Astrocyte (in vitro differentiated cells and primary cell): ENCODE results near the gene DHX35. TPM values are rescaled to one million over a fixed set of nuclear protein-coding genes. Genes with fewer than 3 reads are reported as not detected.

Source experiments
- DNase-seq: peaks from one replicate; pipeline ENCODE4 v3.0.0-alpha.2; 2010; ENCODE audit warnings: low read depth
- FAIRE-seq: peaks from 2 replicates; lab custom pipeline; 2011; peaks lifted over from hg19 to GRCh38; lab: Jason Lieb, UNC
- H2AFZ ChIP-seq: 2 replicates; pipeline ENCODE4 v1.6.0; 2012; ENCODE audit warnings: low read depth, low read length, inconsistent platforms
- H3K27ac ChIP-seq: 2 replicates; pipeline ENCODE4 v1.5.1; 2011; ENCODE audit warnings: low read depth, low read length, inconsistent platforms
- H3K27me3 ChIP-seq: 2 replicates; pipeline ENCODE4 v1.6.0; 2011; ENCODE audit warnings: low read length, inconsistent platforms; ENCODE audit not compliant: insufficient read depth
- H3K36me3 ChIP-seq: 2 replicates; pipeline ENCODE4 v1.5.1; 2011; ENCODE audit warnings: low read length, inconsistent platforms; ENCODE audit not compliant: insufficient read depth
- H3K4me1 ChIP-seq: 2 replicates; pipeline ENCODE4 v1.5.1; 2011; ENCODE audit warnings: low read length, inconsistent platforms; ENCODE audit not compliant: insufficient read depth
- H3K4me2 ChIP-seq: 2 replicates; pipeline ENCODE4 v1.6.0; 2012; ENCODE audit warnings: low read length, inconsistent platforms
- H3K4me3 ChIP-seq: 2 replicates; pipeline ENCODE4 v1.5.1; 2011; ENCODE audit warnings: low read depth, mild to moderate bottlenecking, low read length, inconsistent platforms; ENCODE audit not compliant: insufficient read depth
- H3K79me2 ChIP-seq: 2 replicates; pipeline ENCODE4 v1.6.0; 2012; ENCODE audit warnings: mild to moderate bottlenecking, low read length, inconsistent platforms; ENCODE audit not compliant: insufficient read depth
- H3K9ac ChIP-seq: 2 replicates; pipeline ENCODE4 v1.6.0; 2012; ENCODE audit warnings: mild to moderate bottlenecking, low read length, inconsistent platforms
- H3K9me3 ChIP-seq: 2 replicates; pipeline ENCODE4 v1.5.1; 2012; ENCODE audit warnings: low read depth, mild to moderate bottlenecking, low read length, inconsistent platforms; ENCODE audit not compliant: insufficient read depth
- H4K20me1 ChIP-seq: 2 replicates; pipeline ENCODE4 v1.6.0; 2012; ENCODE audit warnings: low read length, inconsistent platforms; ENCODE audit not compliant: insufficient read depth
- H3K27ac Mint-ChIP-seq: one replicate; pipeline ENCODE4 v1.8.0; 2021; ENCODE audit warnings: mild to moderate bottlenecking, mixed read lengths; ENCODE audit not compliant: unreplicated experiment
- H3K27me3 Mint-ChIP-seq: one replicate; pipeline ENCODE4 v1.8.0; 2021; ENCODE audit warnings: low read depth, mixed read lengths; ENCODE audit not compliant: unreplicated experiment
- H3K36me3 Mint-ChIP-seq: one replicate; pipeline ENCODE4 v1.8.0; 2021; ENCODE audit warnings: low read depth, mixed read lengths; ENCODE audit not compliant: unreplicated experiment
- H3K4me1 Mint-ChIP-seq: one replicate; pipeline ENCODE4 v1.8.0; 2021; ENCODE audit warnings: low read depth, mixed read lengths; ENCODE audit not compliant: unreplicated experiment
- H3K4me3 Mint-ChIP-seq: one replicate; pipeline ENCODE4 v1.8.0; 2021; ENCODE audit warnings: mild to moderate bottlenecking, moderate library complexity, mixed read lengths; ENCODE audit not compliant: unreplicated experiment
- H3K9me3 Mint-ChIP-seq: one replicate; pipeline ENCODE4 v1.8.0; 2021; ENCODE audit warnings: mild to moderate bottlenecking, mixed read lengths; ENCODE audit not compliant: unreplicated experiment
- CTCF ChIP-seq: IDR thresholded peaks from 2 replicates; pipeline ENCODE4 v1.5.1; 2011; ENCODE audit warnings: low read depth, mild to moderate bottlenecking, inconsistent platforms, low read length, moderate library complexity; ENCODE audit not compliant: insufficient read depth
- EZH2 ChIP-seq: IDR thresholded peaks from 2 replicates; pipeline ENCODE4 v1.6.1; 2012; ENCODE audit warnings: mild to moderate bottlenecking, low read length, inconsistent platforms; ENCODE audit not compliant: insufficient read depth
- total RNA-seq: library from RNA; stranded (reverse); gene quantifications from 2 replicates; pipeline ENCODE4 v1.2.1, GENCODE V29; 2021

Gene DHX35
- total RNA-seq, 1 donor from 2014 or later = 7.8 TPM

DNA sequence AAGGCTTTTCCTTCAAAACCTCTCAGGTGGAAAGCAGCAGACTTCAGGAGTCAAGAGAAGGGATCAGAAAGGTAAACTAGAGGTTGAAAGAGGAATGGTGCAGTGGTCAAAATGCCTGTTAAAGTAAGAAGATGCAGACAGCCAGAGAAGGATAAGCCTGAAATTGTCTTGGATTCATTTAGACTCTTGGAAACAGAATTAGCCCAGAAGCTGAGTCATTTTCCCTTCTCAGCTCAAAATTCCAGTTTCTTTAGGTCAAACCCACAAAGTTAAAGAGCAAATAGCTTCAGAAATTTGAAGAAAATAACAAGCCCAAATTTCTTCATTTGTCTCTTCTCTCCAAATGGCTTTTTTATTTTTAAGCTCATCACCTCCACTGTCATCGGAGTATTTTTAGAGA is 73.9 kb downstream of the DHX35 start:
- H2AFZ ChIP-seq = no peak overlapping the region
- H3K27ac Mint-ChIP-seq = no peak overlapping the region
- TF ChIP-seq EZH2 (no peak), CTCF (no peak)
- peak; percentile 17 for FAIRE-seq
- peaks cover 3% of the 10 kb centered on the region for H3K4me1 ChIP-seq
- no peak overlapping the region for H3K4me3 Mint-ChIP-seq
- peak overlapping the region; percentile 36 for H3K4me2 ChIP-seq
- H3K27me3 Mint-ChIP-seq = no peaks in the 10 kb centered on the region
- peaks cover 26% of the 10 kb centered on the region for H3K36me3 ChIP-seq
- no peaks in the 10 kb centered on the region for H3K9me3 Mint-ChIP-seq
- H3K79me2 ChIP-seq = no peaks in the 10 kb centered on the region
- H4K20me1 ChIP-seq = peaks cover 4% of the 10 kb centered on the region
- peak; percentile 63 for DNase-seq
- H3K9ac ChIP-seq = no peak overlapping the region
- no peak overlapping the region for H3K27ac ChIP-seq
- peaks cover 15% of the 10 kb centered on the region for H3K36me3 Mint-ChIP-seq
- H3K4me3 ChIP-seq = no peak overlapping the region
- H3K9me3 ChIP-seq = no peaks in the 10 kb centered on the region
- no peaks in the 10 kb centered on the region for H3K27me3 ChIP-seq
- peaks cover 6% of the 10 kb centered on the region for H3K4me1 Mint-ChIP-seq

DNA sequence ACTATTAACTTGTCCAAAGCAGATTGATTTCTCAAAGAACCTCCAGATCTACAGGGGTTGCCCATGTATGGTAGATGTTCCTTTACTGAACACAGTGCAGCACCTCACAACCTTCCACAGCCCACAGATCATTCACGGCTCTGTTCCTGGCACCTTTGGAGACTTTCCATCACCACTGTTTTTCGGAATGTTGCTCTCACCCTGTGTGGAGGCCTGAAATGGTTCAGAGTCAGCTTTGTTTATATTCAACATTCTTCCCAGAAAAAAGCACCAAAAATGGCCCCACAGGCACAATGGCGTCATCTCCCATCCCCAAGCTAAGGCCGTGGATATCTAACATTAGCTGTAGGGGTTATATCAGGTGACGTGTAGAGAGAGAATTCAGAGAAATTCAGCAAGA is 74.7 kb downstream of the DHX35 start:
- no peak for FAIRE-seq
- Mint-ChIP-seq H3K9me3 (no peaks in the 10 kb centered on the region), H3K36me3 (peaks cover 15% of the 10 kb centered on the region), H3K27me3 (no peaks in the 10 kb centered on the region), H3K27ac (no peak overlapping the region), H3K4me3 (no peak overlapping the region), H3K4me1 (peaks cover 6% of the 10 kb centered on the region)
- Histone ChIP-seq H3K4me3 (no peak overlapping the region), H3K4me1 (peaks cover 3% of the 10 kb centered on the region), H3K27ac (no peak overlapping the region), H3K36me3 (peaks cover 26% of the 10 kb centered on the region), H2AFZ (no peak overlapping the region), H3K27me3 (no peaks in the 10 kb centered on the region), H3K79me2 (no peaks in the 10 kb centered on the region), H3K9me3 (no peaks in the 10 kb centered on the region), H4K20me1 (peaks cover 4% of the 10 kb centered on the region), H3K4me2 (no peak overlapping the region), H3K9ac (no peak overlapping the region)
- TF ChIP-seq CTCF (no peak), EZH2 (no peak)
- peak; percentile 59 for DNase-seq

DNA sequence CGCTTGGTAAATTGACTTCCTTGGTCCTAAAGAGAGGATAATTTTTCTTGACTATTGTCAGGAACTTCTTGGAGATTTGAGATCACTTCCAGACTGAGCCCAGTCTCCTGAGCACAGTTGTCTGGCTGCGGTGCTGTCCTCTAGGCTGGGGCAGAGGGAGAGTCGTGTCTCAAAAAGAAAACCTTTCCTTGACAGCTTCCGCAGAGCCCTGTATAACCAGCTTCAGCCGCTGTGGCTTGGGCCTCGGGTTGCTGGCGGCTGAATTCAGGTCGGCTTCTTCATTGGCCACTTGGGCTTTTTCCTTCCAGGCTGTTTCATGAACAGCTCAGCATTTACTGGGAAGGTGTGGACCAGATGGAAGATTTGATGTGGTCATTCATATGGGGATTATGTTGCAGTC is 75.9 kb downstream of the DHX35 start:
- H3K27ac ChIP-seq = no peak overlapping the region
- no peak for TF ChIP-seq EZH2
- no peak for TF ChIP-seq CTCF
- FAIRE-seq (no peak), DNase-seq (no peak)
- H3K27me3 ChIP-seq = no peaks in the 10 kb centered on the region
- no peaks in the 10 kb centered on the region for H3K27me3 Mint-ChIP-seq
- no peak overlapping the region for H3K27ac Mint-ChIP-seq
- H3K9ac ChIP-seq = no peak overlapping the region
- H3K9me3 ChIP-seq = no peaks in the 10 kb centered on the region
- no peak overlapping the region for H3K4me3 Mint-ChIP-seq
- peaks cover 3% of the 10 kb centered on the region for H3K4me1 ChIP-seq
- H3K4me2 ChIP-seq = no peak overlapping the region
- H3K36me3 Mint-ChIP-seq = peaks cover 22% of the 10 kb centered on the region
- no peaks in the 10 kb centered on the region for H3K79me2 ChIP-seq
- no peak overlapping the region for H3K4me3 ChIP-seq
- H2AFZ ChIP-seq = no peak overlapping the region
- H3K36me3 ChIP-seq = peaks cover 26% of the 10 kb centered on the region
- H3K9me3 Mint-ChIP-seq = no peaks in the 10 kb centered on the region
- peaks cover 4% of the 10 kb centered on the region for H4K20me1 ChIP-seq
- H3K4me1 Mint-ChIP-seq = peaks cover 6% of the 10 kb centered on the region
